Stromal cell of bone marrow (primary cell): ENCODE results near the gene CACNG3.
"Not testable (repeated sequence)": the region's sequence is repeated elsewhere in the genome, so short reads cannot be mapped to it uniquely, and the experiment has no call there.

Experiments
- DNase-seq: peaks from one replicate; pipeline ENCODE4 v3.0.0-alpha.2; 2012; ENCODE audit warnings: low read depth

The CACNG3 gene

DNA sequence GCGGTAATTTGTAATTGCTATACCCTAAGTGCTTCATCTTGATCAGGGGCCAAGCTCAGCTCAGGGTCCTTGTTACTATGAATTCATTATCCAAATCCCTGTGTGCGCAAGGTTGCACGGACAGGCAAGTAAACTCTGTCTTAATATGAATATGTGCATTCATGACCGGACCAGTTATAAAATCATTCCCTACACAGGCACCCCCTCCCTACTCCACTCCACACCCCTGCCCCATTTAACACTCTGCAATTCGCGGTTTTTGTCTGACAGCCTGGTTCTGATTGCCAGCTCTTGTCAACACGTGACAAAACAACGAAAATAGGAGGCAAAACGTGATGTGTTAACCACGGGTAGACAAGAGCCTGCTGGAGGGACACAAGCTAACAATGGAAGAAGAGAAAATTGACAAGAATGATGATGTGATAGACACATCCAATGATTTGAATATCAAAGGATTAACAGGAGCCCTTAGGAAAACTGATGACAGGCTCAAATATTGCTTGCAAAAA lies 76.5 kb downstream of the CACNG3 start:
- no peak for DNase-seq

DNA sequence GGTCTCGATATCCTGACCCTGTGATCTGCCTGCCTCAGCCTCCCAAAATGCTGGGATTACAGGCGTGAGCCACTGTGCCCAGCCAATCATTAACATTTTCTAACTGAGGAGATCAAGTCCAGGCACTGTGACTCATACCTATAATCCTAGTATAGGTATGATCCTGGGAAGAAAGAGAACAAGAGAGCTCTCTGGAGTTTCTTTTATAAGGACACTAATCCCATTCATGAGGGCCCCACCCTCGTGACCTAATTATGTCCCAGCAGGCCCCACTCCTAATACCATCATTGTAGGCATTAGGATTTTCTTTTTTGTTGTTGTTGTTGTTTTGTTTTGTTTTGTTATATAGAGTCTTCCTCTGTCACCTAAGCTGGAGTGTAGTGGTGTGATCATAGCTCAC lies 80.4 kb downstream of the CACNG3 start:
- no peak for DNase-seq

DNA sequence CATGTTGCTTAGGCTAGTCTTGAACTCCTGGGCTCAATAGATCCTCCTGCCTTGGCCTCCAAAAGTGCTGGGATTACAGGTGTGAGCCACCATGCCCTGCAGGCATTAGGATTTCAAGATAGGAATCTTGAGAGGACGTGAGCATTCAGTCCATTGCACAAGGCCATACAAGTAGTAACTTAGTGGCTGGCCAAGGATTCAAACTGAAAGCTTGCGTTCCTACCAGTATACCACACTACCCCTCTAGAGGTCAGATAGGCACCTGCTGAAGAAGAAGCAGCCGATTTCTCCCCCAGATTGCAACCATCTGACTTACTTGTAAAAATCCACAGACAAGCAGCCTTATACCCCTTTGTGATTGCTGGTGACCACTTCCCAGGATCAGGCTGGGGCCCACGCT lies 80.9 kb downstream of the CACNG3 start:
- DNase-seq: no peak

- DNase-seq: not testable (repeated sequence)
Measured at GRCh38 chr16:24343829-24344228, 87.7 kb downstream of the CACNG3 start.

- DNase-seq: no peak
Measured at GRCh38 chr16:24344784-24345183, 88.6 kb downstream of the CACNG3 start.

DNA sequence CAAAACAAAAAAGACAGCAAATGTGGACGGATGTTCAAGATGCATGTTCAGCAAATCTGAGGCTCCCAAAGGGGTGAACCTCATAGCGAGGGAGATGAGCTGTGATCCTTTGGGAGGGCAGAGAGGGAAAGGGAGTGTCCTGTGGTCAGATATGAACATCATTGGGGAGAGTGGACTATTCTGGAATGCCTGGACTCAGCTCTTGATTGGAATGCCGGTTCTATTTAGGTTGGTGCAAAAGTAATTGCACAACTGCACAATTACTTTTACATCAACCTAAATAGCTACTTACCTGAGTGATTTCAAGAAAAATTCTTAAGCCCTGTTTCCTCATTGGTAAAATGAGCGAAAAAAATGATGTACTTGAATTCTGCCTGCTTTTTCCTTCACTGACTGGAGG lies 89.6 kb downstream of the CACNG3 start:
- DNase-seq: no peak

GRCh38 chr16:24346734-24347133 lies 90.6 kb downstream of the CACNG3 start:
- no peak for DNase-seq

DNA sequence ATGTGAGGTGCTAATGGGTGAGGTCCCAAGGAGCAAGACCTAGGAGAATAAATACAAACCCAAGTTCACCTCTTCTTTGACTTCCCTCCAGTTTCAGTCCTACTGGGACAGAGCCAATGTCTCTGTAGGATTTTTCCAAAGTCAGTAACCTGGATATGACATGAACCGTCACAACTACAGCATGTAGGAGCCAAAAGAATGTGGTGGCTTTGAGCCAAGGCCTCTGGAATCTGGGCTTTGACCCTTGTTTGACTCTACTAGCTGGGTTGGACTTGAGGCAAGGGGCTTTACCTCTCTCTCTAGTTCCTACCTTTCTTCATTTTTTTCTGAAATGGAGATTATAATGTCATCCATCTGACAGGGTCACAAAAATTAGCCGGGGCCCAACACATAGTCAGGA lies 91.4 kb downstream of the CACNG3 start:
- DNase-seq: no peak

GRCh38 chr16:24348545-24349290 lies 92.6 kb downstream of the CACNG3 start:
- DNase-seq: no peak

GRCh38 chr16:24349320-24349719 lies 93.2 kb downstream of the CACNG3 start:
- no peak for DNase-seq

GRCh38 chr16:24352746-24353145 lies 96.6 kb downstream of the CACNG3 start:
- no peak for DNase-seq

GRCh38 chr16:24353622-24354021 lies 97.5 kb downstream of the CACNG3 start:
- DNase-seq: no peak

DNA sequence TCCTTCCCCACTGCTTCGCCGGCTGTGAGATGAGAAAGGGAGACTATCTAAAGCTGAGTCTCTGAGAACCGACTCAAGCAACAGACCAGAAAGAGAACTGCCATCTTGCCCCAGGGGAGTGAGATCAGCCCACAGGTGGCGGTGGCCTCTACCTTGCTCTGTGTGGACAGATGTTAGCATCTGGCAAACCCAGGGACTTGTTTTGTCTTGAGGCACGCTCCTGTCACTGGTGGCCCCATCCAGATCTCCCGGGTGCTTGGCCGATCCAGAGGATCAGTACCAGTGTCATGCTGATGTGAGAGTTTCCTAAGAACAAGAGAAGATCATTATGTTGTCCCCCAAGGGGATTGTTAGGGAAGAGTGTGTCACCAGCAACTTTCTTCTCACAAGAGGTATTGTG lies 101.4 kb downstream of the CACNG3 start:
- no peak for DNase-seq

DNA sequence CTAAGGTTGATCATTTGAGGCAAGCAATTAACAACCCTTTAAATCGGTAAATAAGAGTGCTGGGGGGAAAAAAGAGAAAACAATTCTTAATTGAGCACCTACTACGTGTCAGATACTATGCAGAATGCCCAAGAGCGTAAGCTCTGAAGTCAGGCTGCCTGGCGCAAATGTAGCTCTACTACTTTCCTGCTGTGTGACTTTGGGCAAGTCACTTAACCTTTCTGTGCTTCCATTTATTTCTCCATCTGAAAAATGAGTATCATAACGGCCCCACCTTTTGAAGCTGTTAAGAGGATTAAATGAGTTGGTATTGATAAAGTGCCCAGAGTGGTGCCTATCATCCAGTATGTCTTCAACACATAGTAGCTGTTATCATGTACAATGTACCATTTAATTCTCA lies 102.0 kb downstream of the CACNG3 start:
- no peak for DNase-seq

DNA sequence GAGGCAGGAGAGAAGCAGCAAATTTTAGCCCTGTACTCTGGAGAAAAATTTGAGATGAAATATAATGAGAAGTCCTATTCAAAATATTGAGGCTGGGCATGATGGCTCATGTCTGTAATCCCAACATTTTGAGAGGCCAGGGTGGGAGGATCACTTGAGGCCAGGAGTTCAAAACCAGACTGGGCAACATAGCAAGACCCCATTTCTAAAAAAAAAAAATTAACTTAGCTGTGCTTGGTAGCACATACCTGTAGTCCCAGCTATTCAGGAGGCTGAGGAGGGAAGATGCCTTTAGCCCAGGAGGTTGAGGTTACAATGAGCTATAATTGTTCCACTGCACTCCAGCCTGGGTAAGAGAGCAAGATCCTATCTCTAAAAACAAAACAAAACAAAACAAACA lies 103.4 kb downstream of the CACNG3 start:
- no peak for DNase-seq

GRCh38 chr16:24360936-24361335 lies 104.8 kb downstream of the CACNG3 start:
- DNase-seq: no peak

GRCh38 chr16:24364596-24364995 lies 108.5 kb downstream of the CACNG3 start:
- DNase-seq: no peak

- no peak for DNase-seq
Measured at GRCh38 chr16:24367186-24367710, 111.1 kb downstream of the CACNG3 start.

DNA sequence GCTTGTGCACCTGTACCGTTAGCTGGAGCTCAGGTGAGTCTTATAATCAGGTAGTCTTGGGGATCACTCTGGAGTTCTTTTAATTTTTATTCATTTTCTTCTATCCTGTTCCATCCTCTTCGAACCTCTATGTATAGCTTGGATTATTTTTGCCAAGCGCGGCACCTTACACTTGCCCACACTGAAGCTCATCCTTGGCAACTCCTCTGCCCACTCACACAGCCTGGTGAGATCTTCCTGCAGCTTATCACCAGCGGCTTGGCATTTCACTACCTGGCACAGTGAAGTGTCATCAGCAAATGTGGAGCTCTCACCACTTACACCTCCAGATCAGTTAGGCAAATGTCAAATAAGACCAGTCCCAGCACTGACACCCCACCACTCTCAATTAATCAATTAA lies 116.7 kb downstream of the CACNG3 start:
- no peak for DNase-seq

DNA sequence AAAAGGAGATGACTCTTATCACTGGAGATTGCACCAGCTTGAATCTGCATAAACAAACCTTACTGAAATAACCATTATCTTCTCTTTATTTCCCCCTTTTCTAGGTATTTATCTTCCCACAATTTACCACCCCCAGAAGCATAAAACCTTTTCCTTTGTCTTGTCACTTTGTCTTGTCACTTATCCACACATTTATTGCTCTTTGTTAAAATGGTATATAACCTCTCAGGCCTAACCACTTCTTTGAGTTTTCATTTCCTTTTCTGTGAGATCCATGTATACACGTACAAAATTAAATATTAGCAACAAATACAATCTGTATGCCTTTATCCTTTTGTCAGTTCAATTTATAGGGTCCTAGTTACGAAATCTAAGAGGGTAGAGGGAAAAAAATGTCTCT lies 122.9 kb downstream of the CACNG3 start:
- DNase-seq: no peak

GRCh38 chr16:24381470-24382118 lies 125.5 kb downstream of the CACNG3 start:
- no peak for DNase-seq

DNA sequence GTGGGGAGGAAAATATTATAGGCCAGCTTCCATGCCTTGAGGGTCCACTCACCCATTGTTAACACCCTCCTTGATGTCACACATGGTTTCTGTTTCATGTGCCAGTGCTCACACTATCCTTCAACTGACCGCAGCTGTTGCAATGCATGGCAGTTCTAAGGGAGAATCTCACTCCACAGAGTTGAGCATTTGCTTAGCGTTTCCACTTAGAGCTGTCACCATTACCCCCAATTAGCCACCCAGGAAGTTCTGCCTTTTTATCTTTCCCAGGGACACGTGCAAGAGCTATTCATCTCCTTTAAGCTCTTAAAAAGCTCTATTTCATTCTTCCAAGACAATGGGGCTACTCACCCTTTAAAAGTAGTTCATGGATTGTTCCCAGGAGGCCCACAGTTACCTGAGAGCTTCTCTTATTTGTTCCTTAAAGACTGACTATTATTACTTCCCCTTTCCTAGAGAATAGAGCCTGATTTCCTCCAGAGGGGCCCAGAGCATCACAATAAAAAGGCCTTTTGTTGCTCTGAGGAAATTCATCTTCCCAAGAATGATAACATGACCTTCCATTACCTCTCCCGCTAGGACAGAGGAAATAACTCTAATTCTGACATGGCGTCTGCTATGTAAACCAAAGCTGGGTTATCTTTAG lies 126.8 kb downstream of the CACNG3 start:
- no peak for DNase-seq

DNA sequence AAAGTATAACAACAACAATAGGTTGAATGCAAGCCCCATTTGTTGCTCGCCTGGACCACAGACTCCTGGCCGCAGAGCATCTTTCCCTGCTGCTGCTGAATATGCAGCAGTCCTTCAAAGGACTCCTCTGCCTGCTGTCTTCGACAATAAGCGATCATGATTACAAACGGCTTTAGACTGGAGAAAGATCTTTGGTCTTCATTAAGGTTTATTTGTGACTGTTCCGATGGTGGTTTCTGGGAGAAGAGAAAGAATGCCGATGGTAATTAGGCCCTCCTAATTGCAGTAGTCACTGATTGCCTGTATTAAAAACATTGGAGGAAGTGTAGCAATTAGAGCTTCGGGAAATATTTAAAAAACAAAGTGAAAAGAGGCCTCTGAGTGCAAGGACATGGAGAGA lies 138.2 kb downstream of the CACNG3 start:
- DNase-seq: no peak
